GM19372 (cell line): ENCODE measurements around the gene SNX25.

Source experiments
- ATAC-seq: cut with Tn5 transposase; IDR thresholded peaks from one replicate; pipeline ENCODE4 v1.9.1; 2021; ENCODE audit warnings: mild to moderate bottlenecking, low read depth, moderate library complexity; ENCODE audit not compliant: unreplicated experiment

SNX25 gene

DNA sequence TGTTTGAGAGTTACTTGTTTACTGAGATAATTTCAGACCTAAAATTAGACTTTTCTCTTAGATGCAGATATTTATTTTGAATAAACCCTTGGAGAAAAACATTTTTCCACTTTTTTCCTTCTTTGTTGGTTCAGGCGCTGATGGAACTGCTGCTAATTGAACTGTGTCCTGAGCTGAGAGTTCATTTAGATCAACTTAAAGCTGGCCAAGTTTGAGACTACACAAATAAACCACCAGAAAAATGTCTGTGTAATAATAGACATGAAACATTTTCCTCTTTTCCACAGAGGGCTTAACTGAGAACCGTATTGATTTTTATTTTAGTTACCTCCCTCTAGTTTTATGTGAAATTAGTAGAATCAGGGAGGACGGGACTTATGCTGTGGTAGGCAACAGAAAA, 153.9 kb downstream of the SNX25 start:
- no peak for ATAC-seq

DNA sequence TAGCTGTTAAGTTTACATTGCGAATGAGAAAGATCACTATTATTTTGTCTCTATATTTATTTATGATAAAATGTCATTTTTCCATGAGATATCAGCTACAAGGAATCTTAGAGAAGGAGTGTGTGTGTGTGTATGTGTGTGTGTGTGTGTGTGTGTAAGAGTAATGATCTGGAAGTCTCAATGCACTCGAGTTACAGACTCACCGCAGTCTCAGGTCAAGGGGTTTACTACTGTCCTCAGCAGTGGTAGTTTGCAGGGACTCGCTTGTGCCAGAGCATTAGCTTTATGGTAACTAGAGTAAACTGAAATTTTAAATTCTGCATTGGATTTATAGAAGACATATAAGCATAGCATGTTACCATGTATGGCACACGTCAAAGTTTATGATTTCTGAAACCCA, 155.5 kb downstream of the SNX25 start:
- ATAC-seq = no peak

GRCh38 chr4:185369731-185370130, 160.3 kb downstream of the SNX25 start:
- ATAC-seq = no peak

DNA sequence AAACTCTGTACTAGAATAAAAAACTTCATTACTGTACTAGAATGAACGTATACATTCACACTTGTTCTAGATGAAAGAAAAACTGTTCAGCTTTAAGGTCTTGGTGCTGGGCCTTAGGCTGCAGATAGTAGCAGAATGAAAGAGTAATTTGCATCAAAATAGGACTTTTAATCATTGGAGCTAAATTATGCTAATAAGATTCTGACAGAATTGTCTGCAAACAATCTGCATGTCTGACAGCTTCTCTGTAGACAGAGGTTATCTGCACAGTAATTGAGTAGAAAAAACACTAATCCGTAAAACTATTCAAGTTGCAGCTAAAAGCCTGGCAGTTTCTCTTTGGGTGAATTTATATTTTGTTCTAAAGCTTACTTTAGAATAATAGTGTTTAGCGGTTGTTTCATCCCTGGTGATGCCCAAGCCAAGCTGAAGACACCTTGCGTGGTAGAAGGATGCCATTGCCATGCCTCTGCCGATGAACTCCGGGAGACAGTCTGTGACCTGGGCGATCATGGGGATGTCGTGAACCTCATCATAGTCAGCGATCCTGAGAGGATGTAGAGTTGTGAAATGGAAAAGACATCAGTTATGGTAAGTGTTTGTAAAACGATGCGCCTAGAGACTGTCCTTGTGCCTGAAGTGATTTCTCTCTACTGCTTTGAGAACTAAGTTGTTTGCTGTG, 161.0 kb downstream of the SNX25 start:
- no peak for ATAC-seq

- ATAC-seq = no peak
These were observed 162.3 kb downstream of the SNX25 start for GRCh38 chr4:185371702-185372101.

DNA sequence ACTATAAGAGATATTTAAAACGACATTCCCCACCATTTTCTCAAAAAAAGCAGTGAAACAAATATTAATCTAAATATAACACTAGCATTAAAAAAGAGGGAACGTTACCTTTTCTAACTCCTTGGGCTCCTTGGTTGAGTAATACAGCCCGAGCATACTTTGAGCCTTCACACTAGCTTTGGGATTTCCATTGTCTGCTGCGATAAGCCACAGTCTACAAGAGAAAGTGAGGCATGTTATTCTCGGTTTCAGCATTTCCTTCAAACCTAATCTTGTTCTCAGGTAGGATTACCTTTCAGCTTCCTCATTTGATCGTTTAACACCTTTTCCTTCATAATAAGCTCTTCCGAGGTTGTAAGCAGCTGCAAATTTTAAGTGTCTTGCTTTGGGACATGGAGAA, 164.6 kb downstream of the SNX25 start:
- no peak for ATAC-seq

DNA sequence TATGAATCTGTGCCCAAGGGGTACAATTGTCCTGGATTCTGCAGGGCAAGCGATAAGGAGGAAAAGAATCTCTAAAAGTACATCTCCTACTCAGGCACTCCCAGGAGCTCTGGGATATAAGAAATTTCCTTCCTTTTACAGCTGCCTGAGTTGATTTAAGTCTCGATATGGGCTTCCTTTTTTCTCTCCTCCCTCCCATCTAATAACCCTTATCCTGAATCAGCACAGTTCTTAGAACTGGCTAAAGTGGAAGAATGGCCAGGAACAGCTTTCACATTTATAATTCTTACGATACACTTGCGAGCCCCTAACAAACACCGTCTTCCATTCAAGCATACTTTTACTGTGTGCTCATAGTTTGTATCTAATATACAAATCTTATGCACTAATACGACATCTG, 165.2 kb downstream of the SNX25 start:
- no peak for ATAC-seq

- no peak for ATAC-seq
These were observed 168.9 kb downstream of the SNX25 start for GRCh38 chr4:185378264-185378663.

GRCh38 chr4:185379326-185380295, 170.2 kb downstream of the SNX25 start:
- ATAC-seq = no peak

DNA sequence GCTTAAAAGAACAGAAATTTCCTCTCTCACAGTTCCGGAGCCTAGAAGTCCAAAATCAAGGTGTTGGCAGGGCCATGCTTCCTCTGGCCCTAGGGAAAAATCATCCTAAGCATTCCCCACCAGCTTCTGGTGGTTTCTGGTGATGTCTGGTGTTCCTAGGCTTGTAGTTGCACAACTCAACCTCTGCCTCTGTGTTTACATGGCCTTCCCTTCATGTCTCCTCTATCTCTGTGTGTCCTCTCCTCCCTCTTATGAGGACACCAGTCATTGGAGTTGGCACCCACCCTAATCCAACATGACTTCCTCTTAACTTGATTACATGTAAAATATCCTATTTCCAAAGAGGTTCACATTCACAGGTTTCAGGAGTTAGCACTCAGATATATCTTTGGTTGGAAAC, 170.9 kb downstream of the SNX25 start:
- ATAC-seq = no peak

- no peak for ATAC-seq
These were observed 172.1 kb downstream of the SNX25 start for GRCh38 chr4:185381288-185382196.

DNA sequence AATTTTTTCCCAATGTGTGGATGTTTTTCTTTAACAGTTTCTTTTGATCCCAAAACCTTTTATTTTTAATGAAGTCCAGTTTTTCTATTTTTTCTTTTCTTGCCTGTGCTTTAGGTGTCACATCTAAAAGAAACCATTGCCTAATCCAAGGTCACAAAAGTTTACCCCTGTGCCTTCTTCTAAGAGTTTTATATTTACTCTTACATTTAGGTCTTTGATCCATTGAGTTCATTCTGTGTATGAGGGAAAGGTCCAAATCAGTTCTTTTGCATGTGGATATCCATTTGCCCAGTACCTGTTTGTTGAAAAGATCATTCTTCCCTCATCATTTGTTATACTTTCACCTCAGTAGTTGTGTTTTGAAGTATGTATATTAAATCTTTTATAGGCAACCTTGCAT, 173.4 kb downstream of the SNX25 start:
- no peak for ATAC-seq

DNA sequence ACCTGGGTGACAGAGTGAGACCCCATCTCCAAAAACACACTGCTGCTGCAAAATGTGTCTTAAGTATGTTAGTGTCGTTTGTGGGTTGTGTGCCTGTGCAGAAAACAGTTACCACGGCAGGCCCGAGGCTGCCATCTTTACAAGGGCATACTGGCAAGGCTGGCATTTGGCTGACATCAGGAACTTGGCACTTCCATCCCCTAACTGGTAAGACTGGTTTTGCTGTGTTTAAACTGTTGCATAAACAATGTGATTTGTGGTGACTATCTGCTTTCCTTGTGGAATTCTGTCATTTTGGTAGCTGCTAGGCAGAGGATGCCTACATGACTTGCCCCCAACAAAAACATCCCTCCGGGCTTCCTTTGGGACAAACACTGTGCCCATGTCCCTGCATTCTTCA, 174.1 kb downstream of the SNX25 start:
- no peak for ATAC-seq

DNA sequence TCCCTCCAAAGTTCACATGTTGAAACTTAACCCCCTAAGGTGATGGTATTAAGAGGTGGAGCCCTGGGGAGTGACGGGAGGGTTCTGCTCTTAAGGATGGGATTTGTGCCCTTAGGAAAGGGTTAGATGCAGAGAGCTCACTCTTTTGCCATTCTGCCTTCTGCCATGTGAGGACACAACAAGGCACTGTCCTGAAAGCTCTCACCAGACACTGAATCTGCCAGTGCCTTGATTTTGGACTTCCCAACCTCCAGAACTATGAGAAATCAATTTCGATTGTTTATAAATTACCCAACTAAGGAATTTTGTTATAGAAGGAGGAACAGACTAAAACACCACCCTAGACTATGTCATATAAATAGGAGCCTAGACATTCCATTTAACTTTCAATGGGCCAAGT, 174.7 kb downstream of the SNX25 start:
- no peak for ATAC-seq

DNA sequence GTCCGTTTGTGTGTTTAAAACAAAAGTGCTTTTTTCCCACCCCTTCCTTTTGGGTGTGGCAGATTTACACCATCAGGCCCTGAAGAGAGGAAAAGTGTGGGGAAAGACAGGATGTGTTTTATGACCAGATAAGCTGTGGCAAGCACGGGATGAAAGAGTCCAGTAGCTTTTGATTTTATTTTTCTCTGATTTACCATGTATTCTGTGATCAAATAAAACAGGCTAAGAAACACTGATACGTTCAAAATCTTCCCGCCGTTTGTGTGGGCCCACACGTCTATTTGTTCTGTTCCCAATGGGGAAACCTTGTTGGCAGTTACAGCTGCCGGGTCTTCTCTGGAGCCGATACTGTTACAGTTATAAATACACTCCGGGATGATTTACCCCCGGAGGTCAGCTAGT, 175.5 kb downstream of the SNX25 start:
- no peak for ATAC-seq

DNA sequence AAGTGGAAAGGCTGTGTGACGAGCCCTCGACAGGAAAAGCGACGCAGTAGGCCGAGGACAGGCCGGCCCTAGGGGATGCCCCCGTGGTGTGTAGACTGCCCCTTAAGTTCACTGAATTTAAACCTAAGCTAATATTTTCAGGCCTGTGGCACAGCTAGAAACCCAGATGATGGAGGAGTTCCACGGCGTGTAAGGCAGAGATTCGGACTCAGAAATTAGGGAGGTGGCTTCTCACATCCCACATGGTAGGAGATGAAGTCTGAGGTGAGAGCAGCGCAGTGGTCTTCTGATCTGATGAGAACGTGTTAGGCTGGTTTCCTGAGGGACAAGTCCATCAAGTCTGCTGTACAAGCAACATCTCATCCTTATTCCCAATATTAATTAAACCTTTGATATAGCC, 178.6 kb downstream of the SNX25 start:
- no peak for ATAC-seq

- no peak for ATAC-seq
These were observed 181.5 kb downstream of the SNX25 start for GRCh38 chr4:185390941-185391340.

DNA sequence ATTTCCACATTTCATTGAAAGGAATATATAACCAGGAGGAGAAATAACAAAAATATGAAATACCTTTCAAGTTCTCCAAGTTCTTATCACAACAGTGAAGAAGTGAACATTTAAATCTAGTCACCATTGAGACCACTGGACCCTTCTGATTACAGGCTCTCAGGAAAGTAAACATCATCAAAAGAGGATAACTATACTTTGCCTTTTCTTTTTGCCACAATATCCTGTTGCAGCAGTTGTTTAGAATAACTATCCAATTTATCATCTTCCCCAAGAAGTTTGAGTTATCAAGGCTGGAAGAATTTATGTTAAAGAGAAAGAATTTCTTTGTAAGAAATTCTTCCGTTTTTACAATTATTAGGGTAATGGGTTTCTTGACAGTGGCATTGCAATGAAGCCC, 182.8 kb downstream of the SNX25 start:
- ATAC-seq = no peak

GRCh38 chr4:185394568-185395237, 185.3 kb downstream of the SNX25 start:
- no peak for ATAC-seq

- ATAC-seq = no peak
These were observed 186.0 kb downstream of the SNX25 start, which contains the start of gene LRP2BP for GRCh38 chr4:185395238-185395955. Gene LRP2BP (minus strand): TSS chr4:185395924. CDS start chr4:185378186, 17,738 bp downstream.
